ENCODE data around the gene TBC1D22A.
A peak's percentile ranks its signal among the peaks of the same experiment; 100 is the strongest.
"Not testable (repeated sequence)": the region's sequence is repeated elsewhere in the genome, so short reads cannot be mapped to it uniquely, and the experiment has no call there.

TBC1D22A gene

DNA sequence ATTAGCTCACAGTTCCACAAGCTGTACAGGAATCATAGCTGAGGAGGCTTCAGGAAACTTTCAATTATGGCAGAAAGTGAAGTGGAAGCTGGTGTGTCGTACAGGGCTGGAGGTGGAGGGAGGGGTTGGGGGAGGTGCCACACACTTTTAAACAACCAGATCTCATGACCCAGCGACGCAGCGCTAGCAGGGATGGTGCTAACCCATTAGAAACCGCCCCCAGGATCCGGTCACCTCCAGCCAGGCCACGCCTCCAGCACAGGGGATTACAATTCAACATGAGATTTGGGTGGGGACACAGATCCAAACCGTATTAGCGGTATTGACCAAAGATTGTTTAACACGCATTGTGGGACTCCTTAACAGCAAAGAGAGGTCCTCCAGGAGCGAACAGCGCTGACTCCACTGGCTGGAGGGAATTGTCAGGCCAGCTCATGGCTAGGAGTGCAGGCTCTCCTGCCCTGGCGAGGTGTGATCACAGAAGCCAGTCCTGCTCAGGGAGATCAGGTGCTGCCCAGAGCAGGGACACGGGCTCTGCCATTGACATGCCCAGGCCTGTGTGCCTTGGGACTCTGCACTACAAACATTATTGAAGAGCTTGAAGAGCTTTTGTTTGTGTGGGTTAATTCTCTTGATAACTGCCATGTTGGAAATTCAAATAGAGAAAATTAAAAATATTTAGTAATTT is 215.3 kb downstream of the TBC1D22A start:
- DNase-seq, result peak; percentile 45

DNA sequence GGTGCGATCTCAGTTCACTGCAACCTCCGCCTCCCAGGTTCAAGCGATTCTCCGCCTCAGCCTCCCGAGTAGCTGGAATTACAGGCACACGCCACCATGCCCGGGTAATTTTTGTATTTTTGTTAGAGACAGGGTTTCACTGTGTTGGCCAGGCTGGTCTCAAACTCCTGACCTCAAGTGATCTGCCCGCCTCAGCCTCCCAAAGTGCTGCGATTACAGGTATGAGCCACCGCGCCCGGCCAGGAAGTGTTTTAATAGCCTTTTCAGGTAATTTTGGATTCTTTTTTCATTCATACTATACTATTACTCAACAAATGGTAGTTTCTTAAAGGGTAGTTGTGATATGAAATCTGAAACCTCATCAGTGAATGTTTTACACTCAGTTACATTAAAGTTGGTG is 216.2 kb downstream of the TBC1D22A start:
- not testable (repeated sequence) for DNase-seq

GRCh38 chr22:46979506-46979905 is 217.1 kb downstream of the TBC1D22A start:
- no peak for DNase-seq

DNA sequence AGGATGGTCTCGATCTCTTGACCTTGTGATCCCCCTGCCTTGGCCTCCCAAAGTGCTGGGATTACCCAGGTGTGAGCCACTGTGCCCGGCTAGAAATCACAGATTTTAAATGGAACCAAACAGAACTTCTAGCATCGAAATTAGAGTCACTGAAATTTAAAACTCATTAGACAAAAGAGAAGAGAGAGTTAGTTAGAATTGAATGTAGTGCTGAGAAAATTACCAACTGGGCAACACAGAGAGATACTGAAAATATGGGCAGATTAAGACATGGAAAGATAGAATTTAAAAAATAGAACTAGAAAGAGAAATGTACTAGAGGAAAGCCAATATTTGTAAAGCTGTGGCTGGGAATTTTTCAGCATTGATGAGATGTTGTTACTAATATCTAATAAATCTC is 217.9 kb downstream of the TBC1D22A start:
- no peak for DNase-seq

DNA sequence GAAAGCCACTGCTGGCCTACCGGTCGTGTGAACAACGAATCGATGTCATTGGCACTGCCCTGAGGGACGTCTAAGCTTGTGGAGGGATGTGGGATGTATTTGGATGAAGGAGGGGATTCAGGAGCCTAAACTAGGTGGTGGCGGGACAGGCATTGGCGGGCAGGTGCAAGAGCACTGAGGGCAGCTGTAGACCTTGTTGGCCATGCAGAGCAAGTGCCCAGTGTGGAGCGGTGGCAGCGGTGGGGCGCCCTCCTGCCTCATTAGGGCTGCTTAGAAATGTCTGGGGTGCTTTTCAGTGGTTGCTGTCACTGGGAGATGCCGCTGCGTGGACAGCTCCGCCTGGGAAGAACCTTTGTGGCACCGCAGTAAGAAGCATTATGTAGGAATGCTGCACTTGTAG is 220.2 kb downstream of the TBC1D22A start:
- DNase-seq, result no peak

DNA sequence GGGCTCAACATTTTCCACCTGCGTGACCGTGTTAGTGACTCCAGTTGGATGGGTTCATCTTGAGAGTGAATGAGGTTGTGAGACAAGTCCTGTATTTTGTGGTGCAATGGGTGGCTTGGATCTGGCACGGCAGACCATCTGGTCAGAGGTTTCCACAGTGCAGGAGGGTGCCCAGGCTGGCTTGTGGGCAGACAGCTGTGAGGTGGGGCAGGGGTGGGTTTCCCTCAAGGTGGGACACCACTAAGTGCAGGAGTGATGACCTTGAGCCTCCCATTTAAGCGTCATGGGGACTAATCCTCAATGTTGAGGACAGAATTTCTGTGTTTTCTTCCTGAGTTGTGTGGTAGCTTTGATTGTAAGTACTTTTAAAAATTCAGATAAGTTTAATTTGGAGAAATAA is 220.6 kb downstream of the TBC1D22A start:
- DNase-seq, result no peak

GRCh38 chr22:46984751-46985506 is 222.5 kb downstream of the TBC1D22A start:
- DNase-seq, result no peak

GRCh38 chr22:46985507-46985882 is 223.0 kb downstream of the TBC1D22A start:
- DNase-seq, result no peak

DNA sequence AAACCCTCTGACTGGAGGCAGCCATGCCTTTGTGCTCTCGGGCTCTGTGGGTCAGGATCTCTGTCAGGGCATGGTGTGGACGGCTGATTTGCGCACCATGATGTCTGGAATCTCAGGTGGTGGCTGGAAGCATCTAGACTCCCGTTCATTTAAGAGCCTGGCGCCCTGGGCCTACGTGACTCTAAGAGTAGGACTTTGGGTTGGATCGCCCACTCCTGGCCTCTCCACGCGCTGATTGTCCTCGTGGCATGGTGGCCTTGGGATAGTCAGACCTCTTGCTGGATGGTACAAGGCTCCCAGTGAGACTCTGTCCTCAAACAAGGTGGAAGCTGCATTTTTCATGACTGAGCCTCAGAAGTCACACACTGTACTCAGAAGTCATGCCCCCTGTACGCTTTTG is 224.3 kb downstream of the TBC1D22A start:
- no peak for DNase-seq

DNA sequence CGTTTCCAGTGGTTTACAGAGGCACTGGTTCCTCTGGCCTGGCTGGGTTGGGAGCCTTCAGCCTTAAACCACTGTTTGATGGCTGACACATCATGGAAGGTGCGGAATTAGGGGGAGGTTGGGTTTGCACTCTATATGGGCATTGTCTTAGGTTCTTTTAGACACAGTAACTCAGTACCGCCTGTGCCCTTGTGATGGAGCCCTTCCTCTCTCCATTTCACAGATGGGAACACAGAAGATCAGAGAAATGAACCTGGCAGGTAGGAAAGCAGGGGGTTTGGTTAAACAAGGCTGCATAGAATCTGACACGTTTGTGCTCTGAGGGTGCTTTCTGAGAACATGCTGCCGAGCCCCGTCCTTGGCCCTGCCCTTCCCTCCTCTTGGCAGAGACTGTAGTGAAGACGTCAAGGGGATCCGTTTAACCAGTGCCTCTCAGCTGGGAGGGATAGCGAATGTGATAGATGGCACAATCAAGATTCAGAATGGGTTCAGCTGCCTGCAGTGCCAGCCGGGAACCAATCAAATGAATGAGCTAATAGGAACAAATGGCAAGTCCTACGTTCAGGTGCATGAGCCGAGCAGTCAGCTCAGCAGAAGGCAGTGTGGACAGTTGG is 228.6 kb downstream of the TBC1D22A start:
- DNase-seq, result no peak

DNA sequence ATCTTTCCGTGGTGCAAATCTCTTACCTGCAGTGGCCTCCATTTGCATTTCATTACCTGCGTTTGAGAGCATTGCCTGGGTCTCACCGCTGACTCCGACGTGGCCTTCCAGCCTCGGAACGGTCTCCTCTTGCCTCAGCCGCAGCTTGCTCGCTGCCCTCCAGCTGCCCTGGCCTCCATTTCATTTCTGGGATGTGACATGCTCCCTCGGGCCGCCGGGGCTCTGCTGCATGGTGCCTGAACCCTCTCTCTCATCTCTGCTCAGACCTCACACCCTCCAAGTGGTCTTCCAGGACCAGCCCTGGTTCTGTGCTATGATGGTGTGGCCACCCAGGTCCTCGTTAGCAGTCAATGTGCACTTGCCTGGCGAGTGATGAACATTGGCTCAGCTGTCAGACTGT is 229.2 kb downstream of the TBC1D22A start:
- DNase-seq, result no peak

DNA sequence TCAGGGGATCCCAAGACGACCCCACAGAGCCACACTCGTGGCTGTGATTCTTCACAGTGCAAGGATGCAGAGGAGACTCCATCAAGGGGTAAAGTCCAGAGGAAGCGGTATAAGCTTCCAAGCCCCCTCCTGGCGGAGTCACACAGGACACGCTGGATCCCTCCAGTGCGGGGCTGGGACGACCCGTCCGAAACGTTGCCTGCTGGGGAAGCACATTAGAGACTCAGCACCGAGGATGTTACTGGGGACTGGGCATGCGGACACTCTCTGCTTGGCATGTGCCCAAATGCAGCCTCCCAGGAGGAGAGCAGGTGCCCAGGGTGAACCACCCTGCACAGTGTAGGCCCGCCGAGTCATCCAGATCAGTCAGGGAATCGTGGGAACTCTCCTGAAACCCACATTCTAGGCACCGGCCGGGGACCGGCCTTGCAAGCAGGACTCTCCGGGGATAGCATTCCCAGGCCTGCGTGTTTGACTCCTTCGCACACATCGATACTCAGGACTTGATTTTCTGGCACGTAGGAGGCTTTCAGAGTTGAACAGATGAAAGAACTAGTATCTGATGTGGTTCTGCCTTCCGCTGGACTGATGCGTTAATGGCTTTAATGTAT is 229.8 kb downstream of the TBC1D22A start:
- no peak for DNase-seq

GRCh38 chr22:46993633-46994032 is 231.2 kb downstream of the TBC1D22A start:
- DNase-seq, result peak; percentile 74

GRCh38 chr22:46994265-46994664 is 231.8 kb downstream of the TBC1D22A start:
- DNase-seq, result no peak

DNA sequence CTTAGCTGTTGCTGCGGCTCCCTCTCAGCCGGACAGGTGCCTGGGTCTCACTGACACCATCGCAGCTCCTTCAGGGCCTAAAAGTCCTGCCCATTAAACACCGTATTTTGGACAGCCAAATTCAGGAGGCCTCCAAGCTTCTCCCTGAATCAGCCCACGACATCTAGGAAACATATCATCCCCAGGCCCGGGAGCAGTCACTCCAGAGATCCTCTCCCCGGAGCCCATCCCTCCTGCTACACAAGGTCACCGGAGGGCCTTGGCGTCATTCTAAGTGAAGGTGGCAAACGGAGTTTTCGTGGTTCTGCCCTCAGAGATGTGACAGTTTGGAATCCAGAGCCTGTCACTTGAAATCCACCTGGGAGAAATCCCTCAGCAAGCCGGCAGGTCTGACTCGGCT is 232.5 kb downstream of the TBC1D22A start:
- DNase-seq, result no peak

DNA sequence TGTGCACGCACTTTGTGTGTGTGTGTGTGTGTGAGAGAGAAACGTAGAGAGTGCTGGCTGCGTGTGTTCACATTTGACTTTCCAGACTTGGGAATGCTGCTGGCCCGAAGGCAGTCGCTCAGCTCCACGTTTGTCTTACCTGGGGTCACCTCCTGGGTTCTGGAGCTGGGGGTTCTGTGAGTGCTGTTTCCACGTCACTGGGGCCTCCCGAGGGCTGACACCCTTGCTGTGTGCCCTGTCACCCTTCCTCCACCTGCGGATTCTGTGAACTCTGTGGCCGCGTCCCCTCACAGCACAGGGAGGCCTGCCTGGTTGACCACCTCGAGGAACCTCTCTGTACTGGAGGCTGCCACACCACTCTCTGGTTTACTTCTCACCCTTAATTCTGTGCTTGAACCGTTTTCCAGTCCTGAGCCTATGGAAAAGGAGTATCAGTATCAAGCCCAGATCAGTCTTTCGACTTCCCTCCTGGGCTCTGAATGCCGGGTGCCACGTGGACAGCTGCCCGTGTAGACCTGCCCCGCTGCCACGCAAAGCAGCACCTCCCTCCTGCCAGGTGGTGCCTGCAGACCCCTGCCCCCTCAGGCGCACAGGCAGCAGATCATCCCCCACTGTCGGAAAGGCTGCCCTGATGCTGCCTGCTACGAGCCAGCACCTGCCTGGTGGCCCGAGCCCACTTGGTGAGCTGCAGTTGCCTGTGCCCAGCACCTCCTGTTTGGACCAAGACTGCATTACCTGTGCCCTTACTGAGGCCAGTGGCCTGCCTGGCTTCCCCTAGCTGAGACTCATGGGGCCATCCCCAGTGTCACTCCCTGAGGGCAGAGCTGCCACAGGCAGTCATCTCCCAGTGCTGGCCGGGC is 233.3 kb downstream of the TBC1D22A start:
- no peak for DNase-seq

DNA sequence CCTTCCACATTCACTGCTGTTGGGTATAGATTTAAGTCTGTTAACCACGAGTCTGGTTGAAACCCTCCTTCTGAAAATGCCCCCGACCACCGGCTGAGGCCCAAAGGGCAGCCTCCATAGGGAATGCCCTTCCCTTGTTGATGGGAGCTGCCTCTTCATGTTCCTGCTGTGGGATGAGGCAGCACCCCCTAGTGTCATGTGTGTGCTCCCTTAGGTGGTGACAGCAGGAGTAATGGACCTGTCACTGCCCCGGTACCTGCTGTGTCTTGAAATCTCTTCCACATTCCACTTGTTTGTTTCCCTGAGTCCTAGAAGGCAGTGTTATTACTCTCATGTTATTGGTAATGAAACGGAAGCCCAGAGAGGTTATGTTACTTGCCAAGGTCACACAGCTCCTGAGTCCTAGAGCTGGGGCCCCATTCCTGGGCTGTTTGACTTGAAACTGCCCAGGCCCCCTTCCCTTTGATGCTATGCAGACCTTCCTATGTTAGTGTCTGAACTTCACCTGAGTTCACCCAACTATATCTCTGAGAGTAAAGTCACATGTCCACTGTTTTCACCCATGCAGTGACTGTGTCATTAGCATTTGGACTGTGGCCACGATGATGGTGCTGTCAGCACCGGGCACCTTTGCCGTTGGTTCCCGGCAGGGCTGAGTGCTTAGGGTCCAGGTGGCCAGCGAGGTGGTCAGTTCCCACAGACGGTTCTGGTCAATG is 234.3 kb downstream of the TBC1D22A start:
- DNase-seq, result no peak

GRCh38 chr22:46997311-46997970 is 235.0 kb downstream of the TBC1D22A start:
- DNase-seq, result no peak

DNA sequence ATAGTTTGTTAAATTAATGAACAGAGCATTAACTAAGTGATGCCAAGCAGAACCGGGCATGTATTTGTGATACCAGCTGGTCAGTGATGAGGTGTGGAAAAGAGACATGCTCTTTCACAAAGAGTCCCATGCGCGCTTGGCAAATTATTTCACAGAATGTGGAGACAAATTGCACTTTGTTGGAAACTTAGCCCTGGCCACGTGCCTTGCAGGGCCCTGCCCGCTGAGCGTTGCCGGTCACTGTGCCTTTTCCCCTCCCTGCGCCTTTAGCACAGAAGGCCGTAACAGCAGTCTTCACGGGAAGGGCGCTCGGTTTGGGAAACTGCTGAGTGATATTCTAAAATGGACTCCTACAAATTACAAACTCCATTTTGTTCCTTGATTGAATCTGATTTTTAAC is 235.9 kb downstream of the TBC1D22A start:
- no peak for DNase-seq

- no peak for DNase-seq
These were observed 237.8 kb downstream of the TBC1D22A start for GRCh38 chr22:47000256-47000655.

- no peak for DNase-seq
These were observed 238.4 kb downstream of the TBC1D22A start for GRCh38 chr22:47000888-47001287.

DNA sequence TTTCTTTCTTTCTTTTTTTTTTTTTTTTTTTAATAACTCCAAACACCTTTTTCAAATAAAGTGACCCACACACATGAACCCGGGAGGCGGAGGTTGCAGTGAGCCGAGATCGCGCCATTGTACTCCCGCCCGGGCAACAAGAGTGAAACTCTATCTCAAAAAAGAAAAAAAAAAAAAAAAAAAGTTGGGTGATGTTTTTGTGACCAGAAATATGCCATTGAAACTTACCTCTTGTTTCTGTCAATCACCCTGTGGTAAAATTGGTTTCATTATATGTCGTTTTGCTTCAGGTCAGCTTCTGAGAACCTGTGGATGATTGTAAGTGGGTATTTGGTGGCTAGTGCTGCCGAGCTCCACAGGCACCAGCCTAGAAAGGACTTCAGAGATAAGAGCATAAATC is 238.8 kb downstream of the TBC1D22A start:
- DNase-seq, result no peak
